ENCODE data around the gene RTL10. TPM values are rescaled to one million over a fixed set of nuclear protein-coding genes. Genes with fewer than 3 reads are reported as not detected.

Gene RTL10
- total and polyA plus RNA-seq, 10 of the 15 experiments (the other 5 are each of a cell fraction or from before 2014, with no cell fraction given) = 5.3 to 18.1 (median 10.3) TPM

DNA sequence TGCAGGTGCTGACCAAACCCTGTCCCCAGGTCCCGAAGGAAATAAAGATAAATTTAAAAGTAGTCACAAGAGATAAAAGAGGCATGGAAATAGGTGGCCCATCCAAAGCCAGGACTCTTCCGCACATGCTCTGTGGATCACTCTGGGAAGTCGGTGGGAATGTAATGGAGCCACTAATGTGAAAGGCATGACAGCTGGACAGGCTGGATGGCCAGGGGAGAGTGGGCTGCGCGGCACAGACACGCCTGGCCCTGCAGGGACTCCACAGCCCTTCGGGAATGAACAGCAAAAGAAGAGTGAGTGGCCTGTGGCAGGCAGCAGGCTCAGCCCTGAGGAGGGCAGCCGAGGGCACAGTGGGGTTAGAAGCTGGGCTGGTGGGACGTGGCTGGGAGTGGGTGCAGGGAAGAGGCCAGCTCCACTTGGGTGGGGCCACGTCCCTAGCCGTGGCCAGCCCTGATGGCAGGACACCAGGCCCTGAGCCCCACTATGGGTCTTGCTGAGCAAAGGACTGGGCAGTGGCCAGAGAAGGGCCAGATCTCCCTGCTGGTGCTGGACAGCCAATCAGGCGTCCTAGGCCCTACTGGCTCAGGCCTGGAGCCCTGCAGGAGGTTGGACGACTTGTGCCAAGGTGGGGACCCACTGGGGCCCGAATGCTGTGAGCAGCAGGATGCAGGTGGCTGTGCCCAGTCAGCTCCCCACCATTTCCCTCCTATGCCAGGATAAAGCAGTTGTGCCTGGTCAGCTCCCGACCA lies 31.3 kb upstream of the RTL10 start:
- in situ Hi-C loops (cut with MboI) = no loop called here
- intact Hi-C loops (cut with micrococcal nuclease; ENCODE audit: unreplicated experiment) = no loop called here
- ChIA-PET SMC1A (ENCODE audit: uncharacterized antibody, unreplicated experiment) (no interaction called here), POLR2A (no interaction called here), RAD21 (ENCODE audit: unreplicated experiment) (interaction anchor here (1.4 kb wide), 1 partner anchor 24 kb away, joined by 3 read pairs; no protein-coding TSS in a partner anchor), CTCF (no interaction called here)
- BruUV-seq (replicated peaks) = no TSS peak
- peaks cover 3% of the 10 kb centered on the region for H3K4me1 ChIP-seq (ENCODE audit: control insufficient read depth, insufficient read depth, low read length)
- H2AFZ ChIP-seq (ENCODE audit: control insufficient read depth, low read depth, low read length) = no peak overlapping the region
- no peaks in the 10 kb centered on the region for H3K36me3 ChIP-seq (ENCODE audit: control insufficient read depth in 2 of 2, insufficient read depth in 2 of 2, low read length in 1 of 2)
- H3K4me2 ChIP-seq (ENCODE audit: control insufficient read depth, insufficient read depth) = no peak overlapping the region
- no peak for ATAC-seq
- no peaks in the 10 kb centered on the region for H3K79me2 ChIP-seq (ENCODE audit: control insufficient read depth, insufficient read depth, low read length)
- H3K27me3 ChIP-seq (replicated peaks in 1 of 2; ENCODE audit: control insufficient read depth in 2 of 2, insufficient read depth in 2 of 2, low read length in 1 of 2) = no peaks in the 10 kb centered on the region
- no peaks in the 10 kb centered on the region for H3K9me3 ChIP-seq (replicated peaks; ENCODE audit: control insufficient read depth, insufficient read depth, low read length)
- no peak overlapping the region for H3K9ac ChIP-seq (ENCODE audit: control insufficient read depth, insufficient read depth, low read length)
- FAIRE-seq = no peak
- H4K20me1 ChIP-seq (ENCODE audit: control insufficient read depth, insufficient read depth) = no peaks in the 10 kb centered on the region
- no peak overlapping the region for H3K27ac ChIP-seq (ENCODE audit: control insufficient read depth, insufficient read depth)
- 60% methylated on average over 15 of the region's 15 CpGs for WGBS (ENCODE audit: insufficient coverage, insufficient replicate concordance, low lambda C conversion rate, missing lambda C conversion rate)
- TF ChIP-seq MYB (IDR thresholded peaks at IDR 0.05; ENCODE audit: borderline replicate concordance, low read depth, low read length) (no peak), CHD2 (IDR thresholded peaks at IDR 0.05; ENCODE audit: borderline replicate concordance, low read depth, low read length) (no peak), RFX5 (IDR thresholded peaks at IDR 0.05; ENCODE audit: low read depth, low read length) (no peak), HDAC2 (IDR thresholded peaks at IDR 0.05) (no peak), ZNF622 (IDR thresholded peaks at IDR 0.05) (no peak), BRCA1 (IDR thresholded peaks at IDR 0.05; ENCODE audit: low read depth, low read length) (no peak), ATF7 (IDR thresholded peaks at IDR 0.05; ENCODE audit: low read depth) (no peak), MXI1 (IDR thresholded peaks at IDR 0.05; ENCODE audit: low read depth, low read length) (no peak), ZNF217 (IDR thresholded peaks at IDR 0.05) (no peak), GABPA (IDR thresholded peaks at IDR 0.05; ENCODE audit: low read depth) (no peak), ETV6 (conservative IDR thresholded peaks at IDR 0.05 in 1 of 2, IDR thresholded peaks at IDR 0.05 in 1 of 2; ENCODE audit: borderline replicate concordance in 1 of 2, low read depth in 1 of 2) (no peak)
- TF ChIP-seq, protein P1, sequence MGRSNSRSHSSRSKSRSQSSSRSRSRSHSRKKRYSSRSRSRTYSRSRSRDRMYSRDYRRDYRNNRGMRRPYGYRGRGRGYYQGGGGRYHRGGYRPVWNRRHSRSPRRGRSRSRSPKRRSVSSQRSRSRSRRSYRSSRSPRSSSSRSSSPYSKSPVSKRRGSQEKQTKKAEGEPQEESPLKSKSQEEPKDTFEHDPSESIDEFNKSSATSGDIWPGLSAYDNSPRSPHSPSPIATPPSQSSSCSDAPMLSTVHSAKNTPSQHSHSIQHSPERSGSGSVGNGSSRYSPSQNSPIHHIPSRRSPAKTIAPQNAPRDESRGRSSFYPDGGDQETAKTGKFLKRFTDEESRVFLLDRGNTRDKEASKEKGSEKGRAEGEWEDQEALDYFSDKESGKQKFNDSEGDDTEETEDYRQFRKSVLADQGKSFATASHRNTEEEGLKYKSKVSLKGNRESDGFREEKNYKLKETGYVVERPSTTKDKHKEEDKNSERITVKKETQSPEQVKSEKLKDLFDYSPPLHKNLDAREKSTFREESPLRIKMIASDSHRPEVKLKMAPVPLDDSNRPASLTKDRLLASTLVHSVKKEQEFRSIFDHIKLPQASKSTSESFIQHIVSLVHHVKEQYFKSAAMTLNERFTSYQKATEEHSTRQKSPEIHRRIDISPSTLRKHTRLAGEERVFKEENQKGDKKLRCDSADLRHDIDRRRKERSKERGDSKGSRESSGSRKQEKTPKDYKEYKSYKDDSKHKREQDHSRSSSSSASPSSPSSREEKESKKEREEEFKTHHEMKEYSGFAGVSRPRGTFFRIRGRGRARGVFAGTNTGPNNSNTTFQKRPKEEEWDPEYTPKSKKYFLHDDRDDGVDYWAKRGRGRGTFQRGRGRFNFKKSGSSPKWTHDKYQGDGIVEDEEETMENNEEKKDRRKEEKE (IDR thresholded peaks at IDR 0.05) = no peak
- TF ChIP-seq, protein P2, sequence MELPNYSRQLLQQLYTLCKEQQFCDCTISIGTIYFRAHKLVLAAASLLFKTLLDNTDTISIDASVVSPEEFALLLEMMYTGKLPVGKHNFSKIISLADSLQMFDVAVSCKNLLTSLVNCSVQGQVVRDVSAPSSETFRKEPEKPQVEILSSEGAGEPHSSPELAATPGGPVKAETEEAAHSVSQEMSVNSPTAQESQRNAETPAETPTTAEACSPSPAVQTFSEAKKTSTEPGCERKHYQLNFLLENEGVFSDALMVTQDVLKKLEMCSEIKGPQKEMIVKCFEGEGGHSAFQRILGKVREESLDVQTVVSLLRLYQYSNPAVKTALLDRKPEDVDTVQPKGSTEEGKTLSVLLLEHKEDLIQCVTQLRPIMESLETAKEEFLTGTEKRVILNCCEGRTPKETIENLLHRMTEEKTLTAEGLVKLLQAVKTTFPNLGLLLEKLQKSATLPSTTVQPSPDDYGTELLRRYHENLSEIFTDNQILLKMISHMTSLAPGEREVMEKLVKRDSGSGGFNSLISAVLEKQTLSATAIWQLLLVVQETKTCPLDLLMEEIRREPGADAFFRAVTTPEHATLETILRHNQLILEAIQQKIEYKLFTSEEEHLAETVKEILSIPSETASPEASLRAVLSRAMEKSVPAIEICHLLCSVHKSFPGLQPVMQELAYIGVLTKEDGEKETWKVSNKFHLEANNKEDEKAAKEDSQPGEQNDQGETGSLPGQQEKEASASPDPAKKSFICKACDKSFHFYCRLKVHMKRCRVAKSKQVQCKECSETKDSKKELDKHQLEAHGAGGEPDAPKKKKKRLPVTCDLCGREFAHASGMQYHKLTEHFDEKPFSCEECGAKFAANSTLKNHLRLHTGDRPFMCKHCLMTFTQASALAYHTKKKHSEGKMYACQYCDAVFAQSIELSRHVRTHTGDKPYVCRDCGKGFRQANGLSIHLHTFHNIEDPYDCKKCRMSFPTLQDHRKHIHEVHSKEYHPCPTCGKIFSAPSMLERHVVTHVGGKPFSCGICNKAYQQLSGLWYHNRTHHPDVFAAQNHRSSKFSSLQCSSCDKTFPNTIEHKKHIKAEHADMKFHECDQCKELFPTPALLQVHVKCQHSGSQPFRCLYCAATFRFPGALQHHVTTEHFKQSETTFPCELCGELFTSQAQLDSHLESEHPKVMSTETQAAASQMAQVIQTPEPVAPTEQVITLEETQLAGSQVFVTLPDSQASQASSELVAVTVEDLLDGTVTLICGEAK (IDR thresholded peaks at IDR 0.05; ENCODE audit: borderline replicate concordance) = no peak
- TF ChIP-seq, protein P3, sequence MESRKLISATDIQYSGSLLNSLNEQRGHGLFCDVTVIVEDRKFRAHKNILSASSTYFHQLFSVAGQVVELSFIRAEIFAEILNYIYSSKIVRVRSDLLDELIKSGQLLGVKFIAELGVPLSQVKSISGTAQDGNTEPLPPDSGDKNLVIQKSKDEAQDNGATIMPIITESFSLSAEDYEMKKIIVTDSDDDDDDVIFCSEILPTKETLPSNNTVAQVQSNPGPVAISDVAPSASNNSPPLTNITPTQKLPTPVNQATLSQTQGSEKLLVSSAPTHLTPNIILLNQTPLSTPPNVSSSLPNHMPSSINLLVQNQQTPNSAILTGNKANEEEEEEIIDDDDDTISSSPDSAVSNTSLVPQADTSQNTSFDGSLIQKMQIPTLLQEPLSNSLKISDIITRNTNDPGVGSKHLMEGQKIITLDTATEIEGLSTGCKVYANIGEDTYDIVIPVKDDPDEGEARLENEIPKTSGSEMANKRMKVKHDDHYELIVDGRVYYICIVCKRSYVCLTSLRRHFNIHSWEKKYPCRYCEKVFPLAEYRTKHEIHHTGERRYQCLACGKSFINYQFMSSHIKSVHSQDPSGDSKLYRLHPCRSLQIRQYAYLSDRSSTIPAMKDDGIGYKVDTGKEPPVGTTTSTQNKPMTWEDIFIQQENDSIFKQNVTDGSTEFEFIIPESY (IDR thresholded peaks at IDR 0.05) = no peak
- DNase-seq (ENCODE audit: low read depth, low spot score) = no peak
- H3K4me3 ChIP-seq = no peak overlapping the region
